ENCODE data around the gene ETF1.

DNA sequence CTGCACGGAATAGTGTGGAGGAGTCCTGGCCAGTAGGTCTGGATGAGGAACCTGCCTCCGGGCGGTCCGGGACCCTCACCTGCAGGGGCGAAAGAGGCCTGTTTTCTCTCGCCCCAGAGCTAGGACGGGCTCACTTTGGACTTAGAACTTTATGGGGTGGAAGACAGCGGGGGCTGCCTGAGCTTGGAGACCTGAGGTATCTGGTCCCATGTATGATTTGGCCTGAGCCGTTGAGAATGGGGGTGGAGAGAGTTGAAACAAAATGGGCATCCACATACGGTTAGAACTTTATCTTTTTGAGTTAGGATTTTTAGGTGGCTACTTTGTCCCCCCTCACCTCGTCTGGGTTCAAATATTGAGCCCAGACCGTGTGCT is 681 bp upstream of the ETF1 start:
- TF ChIP-seq CTCF (IDR thresholded peaks at IDR 0.05) (no peak), POLR2A (IDR thresholded peaks at IDR 0.05) (no peak), POLR2AphosphoS5 (IDR thresholded peaks at IDR 0.05) (no peak), EP300 (IDR thresholded peaks at IDR 0.05) (no peak)
